ENCODE results near the gene ATOH1. TPM values are rescaled to one million over a fixed set of nuclear protein-coding genes. Genes with fewer than 3 reads are reported as not detected.

ATOH1 gene
- total and polyA plus RNA-seq, 2 of the 13 experiments (the other 11 are each of a cell fraction or from before 2014, with no cell fraction given): not detected

GRCh38 chr4:93809773-93810172, 18.8 kb upstream of the ATOH1 start:
- Histone ChIP-seq H3K9me3 (ENCODE audit: low read length) (no peaks in the 10 kb centered on the region), H3K36me3 (replicated peaks in 1 of 2; ENCODE audit: control insufficient read depth in 1 of 2, insufficient read depth in 2 of 2, low read length in 2 of 2) (no peaks in the 10 kb centered on the region), H3K9ac (ENCODE audit: insufficient read depth, low read depth, low read length) (no peak overlapping the region), H4K20me1 (ENCODE audit: insufficient read depth, low read length) (no peaks in the 10 kb centered on the region), H3K79me2 (ENCODE audit: insufficient read depth, low read length) (no peaks in the 10 kb centered on the region), H3K27me3 (ENCODE audit: control insufficient read depth in 1 of 2, insufficient read depth in 2 of 2, low read length in 2 of 2) (no peaks in the 10 kb centered on the region; a peak in 1 of 5 replicates), H3K4me2 (ENCODE audit: low read depth, low read length) (no peak overlapping the region), H3K4me3 (replicated peaks in 1 of 3; ENCODE audit: insufficient read depth in 1 of 3, low read depth in 2 of 3, low read length in 3 of 3) (no peak overlapping the region), H2AFZ (ENCODE audit: low read length) (no peak overlapping the region), H3K27ac (ENCODE audit: extremely low read length, insufficient read depth, low read length) (no peak overlapping the region), H3K4me1 (ENCODE audit: insufficient read depth, low read length) (no peaks in the 10 kb centered on the region)
- no peak for FAIRE-seq
- ChIA-PET POLR2A (no interaction called here), CTCF (ENCODE audit: low intra/inter-chr PET ratio, low total read pairs) (no interaction called here)
- no TSS peak for BruUV-seq (replicated peaks)
- in situ Hi-C loops (cut with HindIII; ENCODE audit: extremely low pct_ligation_motif_present, low pct_unique_long_range_greater_than_20kb): no loop called here
- no peak for ATAC-seq
- DNase-seq (ENCODE audit: low spot score): no peak
- intact Hi-C loops (cut with micrococcal nuclease; ENCODE audit: unreplicated experiment): no loop called here
- TF ChIP-seq MTERF4 (CRISPR knock-in tag; IDR thresholded peaks at IDR 0.05) (no peak), ATF7-NPFF (CRISPR knock-in tag; IDR thresholded peaks at IDR 0.05; ENCODE audit: low read depth) (no peak), NPAS2 (CRISPR knock-in tag; IDR thresholded peaks at IDR 0.05; ENCODE audit: borderline replicate concordance) (no peak), ZNF549 (CRISPR knock-in tag; IDR thresholded peaks at IDR 0.05) (no peak), SMYD3 (CRISPR knock-in tag; IDR thresholded peaks at IDR 0.05) (no peak), JUNB (CRISPR knock-in tag; IDR thresholded peaks at IDR 0.05; ENCODE audit: borderline replicate concordance) (no peak), E2F2 (CRISPR knock-in tag; IDR thresholded peaks at IDR 0.05; ENCODE audit: borderline replicate concordance) (no peak), REST (IDR thresholded peaks at IDR 0.05; ENCODE audit: borderline replicate concordance in 1 of 2, low read depth in 1 of 2, low read length in 2 of 2) (no peak), GATA4 (IDR thresholded peaks at IDR 0.05; ENCODE audit: borderline replicate concordance, low read depth) (no peak), SALL2 (CRISPR knock-in tag; IDR thresholded peaks at IDR 0.05) (no peak), HNRNPK (IDR thresholded peaks at IDR 0.05; ENCODE audit: low read depth, low read length, poor library complexity, severe bottlenecking) (no peak), ZNF740 (CRISPR knock-in tag; IDR thresholded peaks at IDR 0.05) (no peak), MTA1 (CRISPR knock-in tag; IDR thresholded peaks at IDR 0.05; ENCODE audit: borderline replicate concordance) (no peak)
- 62% methylated on average over 4 of the region's 4 CpGs for WGBS (ENCODE audit: low lambda C conversion rate)

All from HepG2 (cell line).